Sigmoid colon (tissue), 4 donors: ENCODE measurements around the gene TBL1XR1.

ENCODE experiments used
- EP300 ChIP-seq, 4 donors: sonication (generic); formaldehyde crosslinking; IDR thresholded peaks; one replicate each; pipeline ENCODE4 v1.6.1; 2017; ENCODE audit warnings: antibody characterized with exemption in 4 of 4
- POLR2AphosphoS5 ChIP-seq, 4 donors: sonication (generic); formaldehyde crosslinking; IDR thresholded peaks; one replicate each; pipeline ENCODE4 v1.6.1; 2017; ENCODE audit warnings: antibody characterized with exemption in 4 of 4
- TF ChIP-seq, protein P1 (sequence below), 4 experiments: fragments of 450-650 bp in 3 of 4; fragments of 200-600 bp in 1 of 4; IDR thresholded peaks; one replicate each; pipeline ENCODE4 v1.5.1; 2016 to 2019; ENCODE audit warnings: antibody characterized with exemption in 4 of 4, mild to moderate bottlenecking in 3 of 4, moderate library complexity in 2 of 4

DNA sequence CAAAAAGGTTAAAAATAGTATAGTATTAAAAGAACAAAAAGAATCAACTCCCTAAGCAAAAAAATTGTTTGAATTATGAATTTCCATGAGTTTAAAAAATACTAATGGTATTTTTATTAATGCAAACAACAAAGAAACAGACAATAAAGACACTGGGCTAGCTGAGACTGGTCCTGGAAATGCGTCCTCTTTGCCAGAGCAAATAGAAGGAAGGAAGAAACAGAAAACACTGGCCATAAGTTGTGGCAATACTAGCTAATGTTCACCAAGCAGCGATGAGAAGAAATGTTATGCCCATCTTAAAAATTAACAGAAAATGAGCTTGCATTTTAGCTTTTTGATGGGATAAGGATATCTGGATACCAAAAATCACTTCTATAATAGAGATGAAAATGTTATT, 88.6 kb downstream of the TBL1XR1 start:
- TF ChIP-seq, protein P1, sequence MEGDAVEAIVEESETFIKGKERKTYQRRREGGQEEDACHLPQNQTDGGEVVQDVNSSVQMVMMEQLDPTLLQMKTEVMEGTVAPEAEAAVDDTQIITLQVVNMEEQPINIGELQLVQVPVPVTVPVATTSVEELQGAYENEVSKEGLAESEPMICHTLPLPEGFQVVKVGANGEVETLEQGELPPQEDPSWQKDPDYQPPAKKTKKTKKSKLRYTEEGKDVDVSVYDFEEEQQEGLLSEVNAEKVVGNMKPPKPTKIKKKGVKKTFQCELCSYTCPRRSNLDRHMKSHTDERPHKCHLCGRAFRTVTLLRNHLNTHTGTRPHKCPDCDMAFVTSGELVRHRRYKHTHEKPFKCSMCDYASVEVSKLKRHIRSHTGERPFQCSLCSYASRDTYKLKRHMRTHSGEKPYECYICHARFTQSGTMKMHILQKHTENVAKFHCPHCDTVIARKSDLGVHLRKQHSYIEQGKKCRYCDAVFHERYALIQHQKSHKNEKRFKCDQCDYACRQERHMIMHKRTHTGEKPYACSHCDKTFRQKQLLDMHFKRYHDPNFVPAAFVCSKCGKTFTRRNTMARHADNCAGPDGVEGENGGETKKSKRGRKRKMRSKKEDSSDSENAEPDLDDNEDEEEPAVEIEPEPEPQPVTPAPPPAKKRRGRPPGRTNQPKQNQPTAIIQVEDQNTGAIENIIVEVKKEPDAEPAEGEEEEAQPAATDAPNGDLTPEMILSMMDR (IDR thresholded peaks at IDR 0.05) = no peak
- no peak for TF ChIP-seq POLR2AphosphoS5 (IDR thresholded peaks at IDR 0.05)
- TF ChIP-seq EP300 (IDR thresholded peaks at IDR 0.05) = no peak
